OCI-LY7 (cell line): ENCODE results near the gene BSDC1.
"Not testable (repeated sequence)": the region's sequence is repeated elsewhere in the genome, so short reads cannot be mapped to it uniquely, and the experiment has no call there.

Experiments
- EZH2phosphoT487 ChIP-seq: fragments of 200-600 bp; sonication (generic); IDR thresholded peaks from 2 replicates; pipeline ENCODE4 v1.6.1; 2018; ENCODE audit warnings: low read depth, borderline replicate concordance, mild to moderate bottlenecking, mixed run types, antibody characterized with exemption, low read length, moderate library complexity, mixed read lengths
- TF ChIP-seq, protein P1 (sequence below): fragments of 200-600 bp; sonication (generic); conservative IDR thresholded peaks from 2 replicates; pipeline ENCODE4 v1.5.1; 2014; ENCODE audit warnings: mild to moderate bottlenecking, antibody characterized with exemption, low read length, moderate library complexity, mixed read lengths

DNA sequence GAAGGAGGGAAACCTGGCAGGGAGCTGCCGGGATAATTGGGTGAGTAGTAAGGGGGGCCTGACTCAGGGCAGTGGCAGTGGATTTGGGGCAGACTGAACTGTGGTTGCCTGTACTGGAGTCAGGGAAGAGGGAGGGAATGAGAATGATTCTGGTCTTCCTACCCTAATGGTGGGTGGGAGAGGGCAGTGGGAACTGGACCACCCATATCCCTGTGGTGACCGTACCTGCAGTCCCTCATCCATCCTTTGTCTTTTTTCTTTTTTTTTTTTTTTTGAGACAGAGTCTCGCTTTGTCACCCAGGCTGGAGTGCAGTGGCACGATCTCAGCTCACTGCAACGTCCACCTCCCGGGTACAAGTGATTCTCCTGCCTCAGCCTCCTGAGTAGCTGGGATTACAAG lies 38.5 kb downstream of the BSDC1 start:
- TF ChIP-seq, protein P1, sequence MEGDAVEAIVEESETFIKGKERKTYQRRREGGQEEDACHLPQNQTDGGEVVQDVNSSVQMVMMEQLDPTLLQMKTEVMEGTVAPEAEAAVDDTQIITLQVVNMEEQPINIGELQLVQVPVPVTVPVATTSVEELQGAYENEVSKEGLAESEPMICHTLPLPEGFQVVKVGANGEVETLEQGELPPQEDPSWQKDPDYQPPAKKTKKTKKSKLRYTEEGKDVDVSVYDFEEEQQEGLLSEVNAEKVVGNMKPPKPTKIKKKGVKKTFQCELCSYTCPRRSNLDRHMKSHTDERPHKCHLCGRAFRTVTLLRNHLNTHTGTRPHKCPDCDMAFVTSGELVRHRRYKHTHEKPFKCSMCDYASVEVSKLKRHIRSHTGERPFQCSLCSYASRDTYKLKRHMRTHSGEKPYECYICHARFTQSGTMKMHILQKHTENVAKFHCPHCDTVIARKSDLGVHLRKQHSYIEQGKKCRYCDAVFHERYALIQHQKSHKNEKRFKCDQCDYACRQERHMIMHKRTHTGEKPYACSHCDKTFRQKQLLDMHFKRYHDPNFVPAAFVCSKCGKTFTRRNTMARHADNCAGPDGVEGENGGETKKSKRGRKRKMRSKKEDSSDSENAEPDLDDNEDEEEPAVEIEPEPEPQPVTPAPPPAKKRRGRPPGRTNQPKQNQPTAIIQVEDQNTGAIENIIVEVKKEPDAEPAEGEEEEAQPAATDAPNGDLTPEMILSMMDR: not testable (repeated sequence)
- not testable (repeated sequence) for TF ChIP-seq EZH2phosphoT487
